Smooth muscle cell (in vitro differentiated cells): ENCODE data around the gene NOM1. TPM values are rescaled to one million over a fixed set of nuclear protein-coding genes. Genes with fewer than 3 reads are reported as not detected.

Experiments
- DNase-seq: peaks from one replicate; lab custom pipeline; 2025; ENCODE audit not compliant: unreplicated experiment; lab: John Stamatoyannopoulos, UW
- H2AFZ ChIP-seq: fragments of 200-600 bp; sonication (generic); 2 replicates; pipeline ENCODE4 v1.6.0; 2016; ENCODE audit warnings: antibody characterized with exemption, low read depth, mild to moderate bottlenecking
- H3F3A ChIP-seq: fragments of 200-600 bp; sonication (generic); 2 replicates; pipeline ENCODE4 v1.6.0; 2017; ENCODE audit warnings: antibody characterized with exemption, low read depth
- H3K27ac ChIP-seq: fragments of 200-600 bp; sonication (generic); 2 replicates; pipeline ENCODE4 v1.5.1; 2016; ENCODE audit warnings: low read depth, mild to moderate bottlenecking
- H3K27me3 ChIP-seq: fragments of 200-600 bp; sonication (generic); 2 replicates; pipeline ENCODE4 v1.6.1; 2016; ENCODE audit warnings: low read depth, mild to moderate bottlenecking
- H3K36me3 ChIP-seq: fragments of 200-600 bp; sonication (generic); 2 replicates; pipeline ENCODE4 v1.5.1; 2016; ENCODE audit warnings: low read depth
- H3K4me1 ChIP-seq: fragments of 200-600 bp; sonication (generic); 2 replicates; pipeline ENCODE4 v1.5.1; 2016; ENCODE audit warnings: low read depth
- H3K4me2 ChIP-seq: fragments of 200-600 bp; sonication (generic); 2 replicates; pipeline ENCODE4 v1.6.0; 2016; ENCODE audit warnings: mild to moderate bottlenecking
- H3K4me3 ChIP-seq: fragments of 200-600 bp; sonication (generic); 2 replicates; pipeline ENCODE4 v1.5.1; 2016; ENCODE audit warnings: mild to moderate bottlenecking
- H3K79me2 ChIP-seq: fragments of 200-600 bp; sonication (generic); 2 replicates; pipeline ENCODE4 v1.6.0; 2016; ENCODE audit warnings: low read depth, mild to moderate bottlenecking
- H3K9ac ChIP-seq: fragments of 200-600 bp; sonication (generic); 2 replicates; pipeline ENCODE4 v1.6.0; 2016; ENCODE audit warnings: low read depth
- H3K9me3 ChIP-seq: fragments of 200-600 bp; sonication (generic); replicated peaks from 2 replicates; pipeline ENCODE4 v1.5.1; 2016; ENCODE audit warnings: low read depth
- H4K20me1 ChIP-seq: fragments of 200-600 bp; sonication (generic); 2 replicates; pipeline ENCODE4 v1.6.0; 2016; ENCODE audit warnings: low read depth
- WGBS: methylation state at CpG from one replicate; pipeline ENCODE4 v1.1.7; 2016; ENCODE audit warnings: low lambda C conversion rate; 5-methylcytosine and 5-hydroxymethylcytosine counted together
- polyA plus RNA-seq: library from polyadenylated mRNA; unstranded; fragments of >200 nt; fragmentation: Nextera tagmentation; extraction: Ambion mirVana; gene quantifications from 2 replicates; pipeline ENCODE4 v1.2.1, GENCODE V29; 2016
- total RNA-seq: library from RNA; depleted of rRNA; stranded (reverse); fragments of >200 nt; gene quantifications from 2 replicates; pipeline ENCODE4 v1.2.3, GENCODE V29; 2014
- TF ChIP-seq, protein P1 (sequence below): fragments of 200-600 bp; sonication (generic); IDR thresholded peaks from 2 replicates; pipeline ENCODE4 v1.5.1; 2017; ENCODE audit warnings: borderline replicate concordance, mild to moderate bottlenecking, antibody characterized with exemption; ENCODE audit not compliant: insufficient read depth, poor library complexity, severe bottlenecking

Gene NOM1
- total and polyA plus RNA-seq, 2 experiments from 2014 or later, result 9.7 to 11.4 TPM

DNA sequence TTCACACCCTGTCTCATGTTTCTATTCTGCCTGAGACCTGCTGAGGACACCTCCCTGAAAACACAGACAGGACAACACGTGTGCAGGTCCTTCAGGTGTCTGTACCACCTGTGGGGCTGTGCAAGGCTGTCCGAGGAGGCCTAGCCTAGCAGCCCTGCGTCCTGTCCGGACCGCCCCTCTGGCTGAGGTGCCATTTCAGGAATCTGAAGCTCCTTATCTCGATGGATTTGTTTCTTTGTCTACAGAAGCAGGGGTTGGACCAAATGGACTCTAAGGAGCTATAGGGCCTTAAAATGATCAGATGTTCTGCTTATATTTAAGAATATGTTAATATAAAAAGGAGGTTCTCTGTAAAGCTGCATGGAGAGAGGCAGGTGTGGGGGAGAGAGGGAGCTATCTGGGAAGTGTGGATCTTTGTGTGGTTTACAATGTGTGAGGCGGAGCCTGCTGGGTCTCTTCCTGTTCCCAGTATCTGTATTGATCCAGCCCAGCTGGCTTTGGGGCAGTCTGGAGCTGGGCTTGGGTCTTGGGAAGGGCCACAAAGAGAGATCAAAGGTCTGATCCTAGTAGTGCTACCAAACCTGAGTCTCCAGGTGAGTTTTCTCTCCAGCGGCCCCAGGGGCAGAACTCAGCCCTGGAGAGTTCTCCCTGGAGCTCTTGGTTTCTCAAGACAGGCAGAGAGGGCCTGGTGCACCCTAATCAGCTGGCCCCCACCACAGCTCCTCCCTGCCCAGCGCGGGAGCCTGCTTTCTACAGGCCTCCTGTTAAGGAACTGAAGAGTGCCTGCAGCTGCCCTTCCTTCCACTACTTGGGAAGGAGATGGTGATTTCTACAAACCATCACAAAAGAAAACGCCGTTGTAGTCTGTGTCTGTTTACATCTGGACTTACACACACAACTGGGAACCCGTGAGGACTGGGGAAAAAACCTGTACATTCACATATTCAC lies 64.4 kb downstream of the NOM1 start:
- peaks cover 97% of the 10 kb centered on the region for H3K27me3 ChIP-seq

DNA sequence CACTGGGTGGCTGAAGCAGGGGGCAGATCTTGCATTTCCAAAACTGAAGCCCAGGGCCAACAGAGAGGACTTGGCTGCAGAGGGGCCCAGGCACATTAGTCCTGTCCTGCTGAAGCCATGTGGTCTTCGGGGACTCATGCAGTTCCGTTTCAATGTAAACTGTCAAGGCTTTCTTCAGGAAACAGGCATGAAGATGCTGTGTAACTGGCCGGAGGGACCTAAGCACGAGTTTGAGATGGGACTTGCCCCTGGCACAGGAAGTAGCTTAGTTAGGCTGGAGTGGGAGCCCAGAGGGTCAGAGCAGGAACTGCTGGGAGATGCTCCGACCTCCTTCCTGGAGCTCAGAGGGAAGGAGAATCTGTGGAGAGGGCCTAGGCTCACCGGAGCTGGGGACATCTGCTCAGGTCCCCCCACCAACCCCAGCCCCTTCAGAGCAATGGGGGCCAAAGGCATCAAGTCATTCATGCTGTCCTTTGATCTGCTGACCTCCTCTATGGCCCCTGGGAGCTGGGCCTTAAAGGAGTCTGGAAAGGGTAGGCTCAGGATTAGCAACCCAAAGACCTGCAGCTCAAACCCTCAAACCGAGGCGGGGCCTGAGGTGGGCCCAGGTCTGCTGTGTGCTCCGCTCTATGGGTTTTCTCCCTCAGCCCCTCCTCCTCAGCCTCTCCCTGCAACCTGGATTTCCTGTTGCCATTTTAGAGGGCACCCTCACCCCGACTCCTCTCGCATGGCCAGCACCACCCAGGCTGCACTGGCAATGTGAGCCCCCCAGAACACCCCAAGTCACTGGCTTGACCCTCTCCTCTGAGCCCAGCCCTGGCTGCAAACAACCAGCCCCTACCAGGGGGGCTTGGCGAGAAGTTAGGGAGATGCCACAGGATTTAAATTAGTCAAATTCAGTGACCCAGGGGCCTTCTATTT lies 65.4 kb downstream of the NOM1 start:
- Histone ChIP-seq H3K4me3 (no peak overlapping the region), H3K9me3 (no peaks in the 10 kb centered on the region), H3K4me1 (no peaks in the 10 kb centered on the region), H4K20me1 (no peaks in the 10 kb centered on the region), H3K36me3 (no peaks in the 10 kb centered on the region), H3K27me3 (peaks cover 99% of the 10 kb centered on the region), H3K4me2 (no peak overlapping the region), H2AFZ (no peak overlapping the region), H3K79me2 (no peaks in the 10 kb centered on the region), H3K9ac (no peak overlapping the region), H3K27ac (no peak overlapping the region), H3F3A (no peaks in the 10 kb centered on the region)
- TF ChIP-seq, protein P1, sequence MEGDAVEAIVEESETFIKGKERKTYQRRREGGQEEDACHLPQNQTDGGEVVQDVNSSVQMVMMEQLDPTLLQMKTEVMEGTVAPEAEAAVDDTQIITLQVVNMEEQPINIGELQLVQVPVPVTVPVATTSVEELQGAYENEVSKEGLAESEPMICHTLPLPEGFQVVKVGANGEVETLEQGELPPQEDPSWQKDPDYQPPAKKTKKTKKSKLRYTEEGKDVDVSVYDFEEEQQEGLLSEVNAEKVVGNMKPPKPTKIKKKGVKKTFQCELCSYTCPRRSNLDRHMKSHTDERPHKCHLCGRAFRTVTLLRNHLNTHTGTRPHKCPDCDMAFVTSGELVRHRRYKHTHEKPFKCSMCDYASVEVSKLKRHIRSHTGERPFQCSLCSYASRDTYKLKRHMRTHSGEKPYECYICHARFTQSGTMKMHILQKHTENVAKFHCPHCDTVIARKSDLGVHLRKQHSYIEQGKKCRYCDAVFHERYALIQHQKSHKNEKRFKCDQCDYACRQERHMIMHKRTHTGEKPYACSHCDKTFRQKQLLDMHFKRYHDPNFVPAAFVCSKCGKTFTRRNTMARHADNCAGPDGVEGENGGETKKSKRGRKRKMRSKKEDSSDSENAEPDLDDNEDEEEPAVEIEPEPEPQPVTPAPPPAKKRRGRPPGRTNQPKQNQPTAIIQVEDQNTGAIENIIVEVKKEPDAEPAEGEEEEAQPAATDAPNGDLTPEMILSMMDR, result no peak
- DNase-seq, result no peak
- WGBS, result 51% methylated on average over 11 of the region's 12 CpGs

More for the DNA sequence above, 64.4 kb downstream of the NOM1 start:
- no peak overlapping the region for H2AFZ ChIP-seq
- no peaks in the 10 kb centered on the region for H3K79me2 ChIP-seq
- H3K4me1 ChIP-seq, result no peaks in the 10 kb centered on the region
- no peak overlapping the region for H3K4me2 ChIP-seq
- DNase-seq, result no peak
- H3K27ac ChIP-seq, result no peak overlapping the region
- no peak overlapping the region for H3K9ac ChIP-seq
- no peaks in the 10 kb centered on the region for H3K36me3 ChIP-seq
- H3F3A ChIP-seq, result no peaks in the 10 kb centered on the region
- no peaks in the 10 kb centered on the region for H4K20me1 ChIP-seq
- 40% methylated on average over 13 of the region's 13 CpGs for WGBS
- H3K4me3 ChIP-seq, result no peak overlapping the region
- TF ChIP-seq, protein P1, result no peak
- no peaks in the 10 kb centered on the region for H3K9me3 ChIP-seq

DNA sequence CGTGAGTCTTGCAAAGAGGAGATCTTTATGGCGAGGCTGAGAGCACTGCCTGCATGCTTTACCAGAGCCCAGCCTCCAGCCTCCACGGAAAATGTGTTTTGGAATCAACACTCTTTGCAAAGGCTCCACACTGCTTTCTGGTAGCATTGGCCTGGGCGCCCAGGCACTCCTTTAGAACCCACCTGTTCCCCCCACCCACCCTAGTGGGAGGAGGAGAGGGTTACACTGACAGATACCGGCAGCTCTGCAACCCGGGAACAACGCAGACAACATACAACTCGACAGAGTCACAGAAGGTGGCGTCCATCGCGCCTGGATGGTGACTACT lies 66.5 kb downstream of the NOM1 start:
- 16% methylated on average over 10 of the region's 11 CpGs for WGBS
- peaks cover 100% of the 10 kb centered on the region for H3K27me3 ChIP-seq
- no peak overlapping the region for H3K4me2 ChIP-seq
- H4K20me1 ChIP-seq, result no peaks in the 10 kb centered on the region
- peaks cover 4% of the 10 kb centered on the region for H3K4me1 ChIP-seq
- TF ChIP-seq, protein P1, result no peak
- H3K4me3 ChIP-seq, result no peak overlapping the region
- no peaks in the 10 kb centered on the region for H3K79me2 ChIP-seq
- H3F3A ChIP-seq, result no peaks in the 10 kb centered on the region
- H3K9ac ChIP-seq, result no peak overlapping the region
- H3K36me3 ChIP-seq, result no peaks in the 10 kb centered on the region
- H3K9me3 ChIP-seq, result no peaks in the 10 kb centered on the region
- H2AFZ ChIP-seq, result no peak overlapping the region
- DNase-seq, result no peak
- no peak overlapping the region for H3K27ac ChIP-seq
